ENCODE measurements around the gene GNLY.

GNLY gene

GRCh38 chr2:85741211-85741832 is 47.2 kb downstream of the GNLY start:
- in situ Hi-C loops (cut with MboI; ENCODE audit: low sequenced_read_pairs): loop anchor here (10.0 kb wide), 1 partner anchor 73 kb away; no protein-coding TSS in a partner anchor

GRCh38 chr2:85741833-85742455 is 47.8 kb downstream of the GNLY start:
- in situ Hi-C loops (cut with MboI; ENCODE audit: low sequenced_read_pairs): loop anchor here (10.0 kb wide), 1 partner anchor 73 kb away; no protein-coding TSS in a partner anchor

GRCh38 chr2:85743304-85743978 is 49.3 kb downstream of the GNLY start:
- in situ Hi-C loops (cut with MboI; ENCODE audit: low sequenced_read_pairs): loop anchor here (10.0 kb wide), 1 partner anchor 71 kb away; no protein-coding TSS in a partner anchor

GRCh38 chr2:85744055-85744454 is 49.9 kb downstream of the GNLY start:
- in situ Hi-C loops (cut with MboI; ENCODE audit: low sequenced_read_pairs): loop anchor here (10.0 kb wide), 1 partner anchor 71 kb away; no protein-coding TSS in a partner anchor

- in situ Hi-C loops (cut with MboI; ENCODE audit: low sequenced_read_pairs): loop anchor here (10.0 kb wide), 1 partner anchor 70 kb away; no protein-coding TSS in a partner anchor
Observed at GRCh38 chr2:85744741-85745601, 50.8 kb downstream of the GNLY start.

GRCh38 chr2:85745619-85746018 is 51.5 kb downstream of the GNLY start:
- in situ Hi-C loops (cut with MboI; ENCODE audit: low sequenced_read_pairs): loop anchor here (10.0 kb wide), 1 partner anchor 69 kb away; no protein-coding TSS in a partner anchor

- in situ Hi-C loops (cut with MboI; ENCODE audit: low sequenced_read_pairs): loop anchor here (10.0 kb wide), 1 partner anchor 68 kb away; no protein-coding TSS in a partner anchor
Observed at GRCh38 chr2:85746321-85747004, 52.3 kb downstream of the GNLY start.

GRCh38 chr2:85747441-85747840 is 53.3 kb downstream of the GNLY start:
- in situ Hi-C loops (cut with MboI; ENCODE audit: low sequenced_read_pairs): loop anchor here (10.0 kb wide), 1 partner anchor 67 kb away; no protein-coding TSS in a partner anchor

GRCh38 chr2:85748039-85748734 is 54.0 kb downstream of the GNLY start:
- in situ Hi-C loops (cut with MboI; ENCODE audit: low sequenced_read_pairs): loop anchor here (10.0 kb wide), 1 partner anchor 67 kb away; no protein-coding TSS in a partner anchor

Measured in HL-60/S4 treated with phorbol 12-myristate 13-acetate at 8.2 ng/mL for 4 days and 3 days (cell line).